HG03457 (cell line): ENCODE results near the gene SLC8A3.

Experiments used
- ATAC-seq: cut with Tn5 transposase; IDR thresholded peaks from one replicate; pipeline ENCODE4 v1.9.1; 2021; ENCODE audit warnings: moderate number of reproducible peaks; ENCODE audit not compliant: unreplicated experiment

The SLC8A3 gene

DNA sequence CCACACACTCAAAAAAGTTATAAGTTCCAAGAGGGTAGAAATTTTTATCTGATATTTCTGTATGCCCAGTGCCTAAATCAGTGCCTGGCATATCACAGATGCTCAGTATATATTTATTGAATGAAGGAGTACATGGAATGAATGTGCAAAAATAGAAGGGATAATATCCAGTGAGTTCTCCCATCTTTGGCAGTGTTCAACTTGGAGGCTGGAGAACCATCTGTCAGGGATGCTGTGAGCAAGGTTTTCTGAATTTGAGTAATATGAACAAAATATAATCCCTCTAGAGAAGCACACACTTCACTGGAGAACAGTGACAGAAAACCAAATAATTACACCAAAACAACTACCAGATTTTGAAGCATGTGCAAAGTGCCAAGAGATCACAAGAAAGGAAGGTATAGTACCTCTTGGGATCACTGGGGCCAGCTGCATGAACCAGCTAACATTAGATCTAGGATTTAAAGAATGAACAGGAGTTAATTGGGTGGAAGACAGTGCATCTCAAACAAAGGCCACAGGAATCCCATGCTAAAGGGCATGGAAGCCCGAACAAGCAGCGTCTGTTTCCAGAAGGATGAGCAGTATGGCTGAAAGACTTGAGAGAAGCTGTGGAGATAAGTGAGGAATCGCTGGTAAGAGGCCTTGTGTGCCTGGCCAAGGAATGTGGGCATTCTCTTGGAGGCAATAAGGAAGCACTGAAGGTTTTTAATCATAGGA is 11.5 kb downstream of the SLC8A3 start:
- no peak for ATAC-seq

DNA sequence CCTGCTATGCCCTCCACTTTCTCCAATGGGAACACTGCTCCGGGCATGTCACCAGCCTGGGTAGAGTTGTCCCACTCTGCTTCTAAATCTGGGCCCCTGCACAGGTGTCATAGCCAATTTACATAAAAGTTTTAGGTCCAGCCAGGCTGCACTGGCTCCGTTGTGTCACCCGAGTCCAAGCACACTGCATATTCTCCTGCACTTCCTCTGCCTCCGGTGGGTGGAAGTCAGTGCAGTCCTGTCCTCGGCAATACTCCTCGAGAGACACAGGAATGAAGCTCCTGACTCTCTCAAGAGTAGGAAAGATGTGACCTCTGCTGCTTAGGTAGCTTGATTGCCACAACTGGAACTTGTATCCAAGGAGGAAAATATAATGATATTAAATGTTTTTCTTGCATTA is 15.2 kb downstream of the SLC8A3 start:
- no peak for ATAC-seq

DNA sequence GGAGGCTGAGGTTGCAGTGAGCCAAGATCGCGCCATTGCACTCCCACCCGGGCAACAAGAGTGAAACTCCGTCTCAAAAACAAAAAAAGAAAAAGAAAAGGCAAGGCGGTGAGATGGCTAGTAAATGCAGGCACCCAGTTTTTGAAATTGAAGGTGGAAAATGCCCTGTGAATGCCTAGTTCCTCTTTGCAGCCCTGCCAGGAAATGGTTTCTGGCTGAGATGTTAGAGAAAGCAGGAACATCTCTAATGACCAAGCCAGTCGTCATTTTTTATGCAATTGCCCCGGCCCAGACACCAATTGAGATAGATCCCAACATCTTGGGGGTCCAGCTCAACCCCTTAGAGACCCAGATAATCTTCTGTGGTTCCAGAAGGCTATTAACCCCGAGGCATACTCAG is 17.0 kb downstream of the SLC8A3 start:
- ATAC-seq: no peak

DNA sequence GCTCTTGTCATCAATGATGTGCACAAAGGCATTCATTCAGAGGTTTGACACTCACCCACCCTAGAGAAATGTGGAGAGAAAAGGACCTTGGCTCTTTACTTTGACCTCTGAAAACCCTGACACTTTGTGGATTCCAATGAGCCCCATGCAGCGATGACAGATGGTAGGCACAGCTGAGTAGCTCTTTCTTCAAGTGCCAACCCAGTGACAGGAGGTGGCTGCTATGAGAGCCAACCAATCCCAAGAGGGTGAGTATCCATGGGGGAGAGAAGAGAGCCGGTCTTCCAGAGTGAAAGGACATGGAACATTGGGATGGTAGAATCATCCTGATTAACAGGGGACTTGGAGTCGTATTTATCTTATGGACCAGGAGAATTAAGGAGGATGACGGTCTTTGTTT is 17.8 kb downstream of the SLC8A3 start:
- ATAC-seq: no peak

DNA sequence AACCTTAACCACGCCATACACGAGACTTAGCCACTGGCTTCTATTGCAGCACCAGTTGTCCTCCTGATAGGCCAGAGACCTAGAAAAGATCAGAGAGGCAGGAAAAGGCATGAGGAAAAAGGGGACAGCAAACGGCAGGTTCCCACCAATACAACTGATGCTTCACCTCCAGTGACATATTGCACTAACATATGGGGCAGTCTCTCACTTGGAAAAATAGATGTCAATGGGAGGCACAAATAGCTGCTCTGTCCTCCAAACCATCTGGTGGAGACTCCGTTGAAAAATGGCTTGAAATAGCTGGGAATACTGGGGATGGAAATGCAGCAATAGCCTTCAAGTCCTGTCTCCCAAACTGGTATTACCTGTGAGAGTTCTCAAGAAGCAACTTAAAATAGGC is 20.3 kb downstream of the SLC8A3 start:
- ATAC-seq: no peak

DNA sequence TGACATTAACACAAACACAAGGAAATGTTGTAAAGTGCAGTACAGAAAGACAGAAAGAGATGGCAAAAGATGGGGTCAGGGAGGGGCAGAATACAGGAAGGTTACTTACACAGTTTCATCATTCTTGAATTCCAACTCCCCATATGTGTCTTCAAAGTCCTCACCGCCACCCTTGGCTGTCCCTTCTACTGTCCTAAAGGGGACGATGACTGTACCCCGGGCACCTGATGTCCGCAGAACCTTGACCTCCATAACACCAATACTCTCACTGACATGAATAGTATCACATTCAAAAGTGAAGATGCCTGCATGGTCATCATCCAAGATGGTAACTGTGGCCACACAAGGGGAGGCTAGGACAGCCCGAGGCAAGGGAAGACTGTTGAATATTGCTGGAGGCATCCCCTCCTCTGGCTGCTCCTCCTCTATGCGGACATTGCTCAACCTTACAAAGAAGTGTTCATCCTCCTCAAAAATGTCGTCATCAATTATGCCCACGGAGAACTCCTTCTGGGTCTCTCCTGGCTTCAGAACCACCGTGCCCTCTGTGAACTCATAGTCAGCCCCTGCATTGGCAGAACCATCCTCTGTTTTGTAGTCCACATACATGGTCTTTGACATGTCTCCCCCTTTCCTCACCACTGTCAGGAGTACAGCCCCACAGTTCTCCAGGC is 22.1 kb downstream of the SLC8A3 start:
- no peak for ATAC-seq

DNA sequence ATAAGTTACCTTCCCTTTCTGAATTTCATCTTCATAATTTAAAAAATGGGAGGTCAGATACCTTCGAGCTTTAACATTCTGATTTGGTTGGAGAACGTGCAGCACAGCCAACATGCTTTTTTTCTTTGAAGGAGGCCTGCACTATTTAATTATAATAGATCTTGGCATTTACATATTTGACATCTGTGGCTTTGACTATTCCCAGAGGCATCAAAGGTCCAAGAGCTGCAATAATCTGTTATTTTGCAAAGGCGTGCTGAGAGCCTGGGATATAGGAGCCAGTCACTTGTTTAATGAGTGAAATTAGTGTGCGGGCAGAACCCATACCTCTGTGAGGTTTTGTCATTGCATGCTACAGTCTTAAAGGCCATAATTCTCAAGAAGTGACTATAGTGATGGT is 26.4 kb downstream of the SLC8A3 start:
- no peak for ATAC-seq

DNA sequence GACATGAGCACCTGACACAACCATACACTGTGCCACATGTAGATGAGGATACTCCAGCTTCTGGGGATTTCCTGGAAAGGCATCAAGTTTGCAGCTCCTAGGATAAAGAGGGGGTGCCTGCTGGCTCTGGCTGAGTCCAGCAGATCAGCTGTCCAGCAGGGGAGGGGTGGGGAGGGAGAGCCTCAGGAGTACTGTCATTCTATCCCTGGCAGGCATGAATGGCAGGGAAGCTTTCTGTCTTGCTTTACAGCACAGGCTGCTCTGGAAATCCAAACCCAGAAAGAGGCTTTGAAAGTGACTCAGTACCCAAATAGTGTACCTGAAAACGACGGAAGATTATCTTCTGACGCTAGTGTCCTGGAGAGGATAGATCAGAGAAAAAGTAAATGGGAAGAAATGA is 32.2 kb downstream of the SLC8A3 start:
- no peak for ATAC-seq

DNA sequence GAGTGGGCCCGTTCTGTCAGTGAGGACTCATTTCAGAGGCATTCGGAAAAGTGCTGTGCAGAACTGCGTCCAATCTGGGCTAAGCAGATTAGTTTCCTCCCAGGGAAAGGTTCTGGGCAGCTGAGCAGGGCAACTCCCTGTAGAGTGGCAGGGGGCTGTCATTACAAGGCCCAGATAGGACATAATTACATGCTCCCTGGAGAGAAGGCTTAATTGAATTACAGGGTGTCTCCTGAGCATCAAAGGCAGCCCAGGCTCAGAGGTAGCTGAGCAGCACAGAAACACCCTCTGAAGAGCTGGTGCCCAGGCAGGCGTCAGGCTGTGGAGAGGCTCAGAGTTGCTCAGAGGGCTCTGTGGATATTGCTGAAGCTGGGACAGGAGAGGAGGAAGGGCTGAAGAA is 36.0 kb downstream of the SLC8A3 start:
- no peak for ATAC-seq

DNA sequence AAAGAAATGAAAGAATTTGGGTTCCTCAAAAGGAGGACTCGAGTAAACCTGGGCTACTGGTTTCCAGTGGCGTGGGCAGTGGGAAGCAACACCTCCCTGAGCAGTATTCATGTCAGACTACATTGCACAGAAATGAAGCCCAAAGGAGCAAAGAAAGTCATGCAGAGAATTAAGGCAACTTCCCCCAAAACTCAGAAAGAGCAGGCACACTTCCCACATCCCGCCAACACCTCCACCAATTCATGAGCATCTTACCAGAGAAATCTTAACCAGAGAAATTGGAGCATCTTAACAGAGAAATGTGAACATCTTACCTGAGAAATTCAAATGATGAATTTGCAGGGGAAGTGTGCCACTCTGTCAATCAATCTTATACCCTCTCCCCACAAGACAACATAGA is 36.7 kb downstream of the SLC8A3 start:
- ATAC-seq: no peak

DNA sequence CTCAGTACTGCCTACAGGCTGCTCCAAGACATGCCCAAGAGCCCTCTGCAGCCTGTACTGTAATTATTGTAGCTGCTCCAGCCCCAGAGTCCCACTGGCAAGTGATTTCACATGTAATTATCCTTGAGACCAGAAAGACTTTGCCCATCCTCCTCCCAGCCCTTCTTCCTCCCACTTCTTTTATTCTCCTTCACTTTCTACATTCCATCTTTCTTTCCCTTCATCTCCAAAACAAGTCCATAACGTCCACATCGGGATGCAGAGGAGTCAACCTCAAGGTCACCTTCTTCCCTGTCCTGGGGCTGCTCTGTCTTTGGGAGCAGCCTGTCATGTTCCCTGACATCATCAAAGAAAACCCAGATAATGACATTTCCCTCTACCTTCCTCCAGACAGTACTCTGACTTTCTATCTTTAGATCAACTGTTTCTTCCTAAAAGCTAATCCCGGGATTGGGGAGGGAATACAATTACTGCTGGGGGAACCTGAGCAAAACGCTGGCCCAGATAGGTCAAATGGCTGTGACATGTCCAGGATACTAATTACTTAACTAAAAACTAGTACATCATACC is 39.1 kb downstream of the SLC8A3 start:
- ATAC-seq: no peak

DNA sequence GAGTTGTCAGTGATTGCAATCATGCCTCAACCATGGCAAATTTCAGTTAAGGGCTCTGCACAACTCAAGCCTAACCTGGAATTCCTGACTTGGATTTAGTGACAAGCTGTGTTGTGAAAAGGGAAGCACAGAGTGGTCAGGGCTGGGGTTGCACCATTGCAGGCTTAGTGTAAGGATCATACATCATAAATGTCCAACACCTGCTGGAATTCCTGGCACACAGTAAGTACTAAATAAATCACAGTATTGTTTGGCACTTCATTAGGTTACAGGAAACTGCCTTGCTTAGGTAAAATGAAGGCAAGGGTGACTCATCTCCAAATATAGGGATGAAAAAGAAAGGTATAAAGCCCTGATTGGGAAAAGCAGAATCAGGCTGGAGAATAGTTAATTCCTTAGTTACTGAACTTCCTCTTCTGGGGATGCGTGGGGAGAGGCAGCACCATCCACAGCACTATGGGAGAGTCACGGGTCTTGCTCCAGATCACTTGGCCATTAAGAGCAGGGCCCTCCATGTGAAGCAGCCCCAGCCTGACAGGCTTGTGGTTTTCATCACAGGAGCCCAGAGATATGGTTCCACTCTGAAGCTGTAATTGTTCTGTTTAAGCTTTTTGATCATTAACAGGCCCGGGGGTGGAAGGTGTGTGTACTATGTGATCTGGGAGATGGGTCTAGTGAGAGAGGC is 39.7 kb downstream of the SLC8A3 start:
- ATAC-seq: no peak

DNA sequence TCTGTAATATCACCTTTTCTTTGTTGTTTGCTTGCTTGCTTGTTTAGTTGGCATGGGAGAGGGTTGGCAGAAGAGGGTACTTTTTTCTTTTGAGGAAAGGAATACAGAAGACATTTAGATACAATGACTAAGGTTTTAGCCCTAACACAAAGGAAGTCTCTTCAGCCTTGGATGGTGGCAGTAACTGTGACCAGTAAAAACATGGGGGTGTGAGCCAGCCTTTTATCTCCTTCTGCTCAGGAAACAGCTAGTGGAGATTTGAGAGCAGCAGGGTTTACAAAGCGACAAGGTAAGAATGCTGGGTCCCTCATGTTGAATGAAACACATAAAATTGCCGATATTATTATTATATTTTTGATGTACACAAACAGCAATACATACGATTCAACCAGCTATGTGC is 40.4 kb downstream of the SLC8A3 start:
- ATAC-seq: no peak

DNA sequence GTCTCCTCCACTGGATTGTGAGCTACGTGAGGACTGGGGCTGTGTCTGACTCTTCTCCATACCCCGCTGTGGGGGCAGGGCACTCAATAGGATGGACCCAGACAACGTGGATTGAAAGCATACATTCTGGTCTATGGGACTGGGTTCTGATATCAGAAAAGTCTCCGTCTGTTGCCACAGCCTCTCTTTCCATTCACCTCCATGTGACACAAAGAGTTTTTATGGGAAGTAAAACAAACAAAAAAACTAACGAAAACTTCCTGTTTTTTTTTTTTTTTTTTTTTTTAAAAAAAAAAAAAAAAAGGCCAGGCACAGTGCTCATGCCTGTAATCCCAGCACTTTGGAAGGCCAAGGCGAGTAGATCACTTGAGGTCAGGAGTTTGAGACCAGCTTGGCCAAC is 44.7 kb downstream of the SLC8A3 start:
- no peak for ATAC-seq

DNA sequence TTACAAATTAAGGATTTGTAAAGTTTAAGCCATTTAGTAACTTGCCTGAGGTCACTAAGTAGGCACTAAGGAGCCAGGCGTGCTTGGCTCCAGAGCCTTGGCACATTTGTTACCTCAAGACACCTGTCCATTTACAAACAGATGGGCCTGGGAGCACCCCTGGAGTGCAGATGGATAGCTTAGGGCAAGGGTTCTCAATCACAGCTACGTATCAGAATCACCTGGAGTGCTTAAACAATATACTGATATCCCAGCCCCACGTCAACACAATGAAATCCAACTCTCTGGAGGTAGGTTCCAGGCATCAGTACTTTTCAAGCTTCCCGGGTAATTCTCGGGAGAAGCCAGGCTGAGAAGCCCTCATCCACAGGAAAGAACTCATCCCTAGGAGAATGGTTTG is 45.4 kb downstream of the SLC8A3 start:
- no peak for ATAC-seq

DNA sequence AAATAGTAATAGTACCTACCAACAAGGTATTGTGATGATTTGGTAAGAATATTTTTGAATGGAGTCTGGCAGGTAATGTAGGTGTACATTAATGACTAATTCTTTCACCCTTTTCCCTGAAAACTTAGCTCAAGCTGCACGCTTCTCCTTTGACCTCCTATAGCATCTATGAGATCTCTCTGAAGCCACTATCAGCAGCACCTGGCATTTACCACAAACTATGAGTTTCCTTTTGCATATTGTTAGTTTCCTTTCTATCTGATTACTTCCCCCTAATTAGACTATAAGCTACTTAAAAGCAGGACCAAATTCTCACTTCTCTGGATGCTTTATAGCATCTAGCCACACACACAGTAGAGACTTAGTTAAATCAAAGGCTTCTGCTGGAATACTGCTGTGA is 48.1 kb downstream of the SLC8A3 start:
- ATAC-seq: no peak

DNA sequence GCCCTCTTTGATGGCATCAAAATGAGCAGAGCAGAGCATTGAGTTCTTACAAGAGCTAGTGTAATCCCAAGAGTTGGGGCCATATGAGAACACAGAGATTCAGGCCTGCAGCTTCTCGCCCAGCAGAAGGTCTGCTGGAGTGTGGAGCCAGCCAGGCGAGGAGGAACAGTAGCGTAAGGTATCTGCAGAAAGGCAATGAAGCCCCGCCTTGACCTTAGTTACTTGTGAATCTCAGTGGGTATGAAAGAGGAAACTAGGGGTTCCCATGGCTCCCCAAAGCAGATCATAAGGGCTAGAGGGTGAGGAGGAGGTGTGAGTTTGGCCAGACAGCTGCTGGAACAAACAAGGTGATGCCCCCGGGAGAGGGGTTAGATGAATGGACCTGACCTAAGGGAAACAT is 49.4 kb downstream of the SLC8A3 start:
- no peak for ATAC-seq

DNA sequence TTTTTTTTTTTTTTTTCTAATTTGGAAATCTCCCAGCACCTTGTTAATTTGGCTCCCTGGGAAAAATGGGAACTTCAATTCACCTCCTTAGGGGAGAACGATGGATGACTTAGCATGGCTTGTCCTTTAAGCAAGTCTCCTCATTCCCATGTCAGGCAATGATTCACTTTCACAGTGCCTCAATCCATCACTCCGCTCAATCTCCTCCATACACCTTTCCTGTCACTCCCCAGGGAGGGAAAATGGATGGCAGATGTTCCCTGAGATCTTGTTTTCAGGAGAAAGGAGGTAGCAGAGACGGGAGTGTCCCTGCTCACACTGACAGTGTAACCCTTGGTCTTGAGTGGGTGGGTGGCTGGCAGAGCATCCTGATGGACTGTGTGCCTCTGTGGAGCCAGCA is 51.0 kb downstream of the SLC8A3 start:
- no peak for ATAC-seq

DNA sequence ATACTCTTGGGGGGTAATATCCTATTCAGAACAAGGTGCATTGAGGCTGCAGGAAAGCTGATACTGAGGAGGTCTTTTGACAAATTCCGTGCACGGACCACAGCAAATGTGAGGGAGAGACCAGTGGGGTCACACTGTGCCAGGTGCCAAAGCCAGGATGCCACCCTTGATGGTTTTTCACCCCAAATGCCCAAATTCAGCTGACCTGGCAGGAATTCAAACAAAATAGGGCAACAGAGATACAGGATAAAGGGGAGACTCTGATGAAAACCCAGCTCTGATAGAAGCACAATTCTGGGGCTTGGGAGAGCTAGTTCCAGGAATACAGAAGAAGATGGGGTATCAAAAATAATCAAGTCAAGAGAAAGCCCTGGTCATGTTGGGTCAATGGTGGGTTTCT is 55.3 kb downstream of the SLC8A3 start:
- ATAC-seq: no peak

DNA sequence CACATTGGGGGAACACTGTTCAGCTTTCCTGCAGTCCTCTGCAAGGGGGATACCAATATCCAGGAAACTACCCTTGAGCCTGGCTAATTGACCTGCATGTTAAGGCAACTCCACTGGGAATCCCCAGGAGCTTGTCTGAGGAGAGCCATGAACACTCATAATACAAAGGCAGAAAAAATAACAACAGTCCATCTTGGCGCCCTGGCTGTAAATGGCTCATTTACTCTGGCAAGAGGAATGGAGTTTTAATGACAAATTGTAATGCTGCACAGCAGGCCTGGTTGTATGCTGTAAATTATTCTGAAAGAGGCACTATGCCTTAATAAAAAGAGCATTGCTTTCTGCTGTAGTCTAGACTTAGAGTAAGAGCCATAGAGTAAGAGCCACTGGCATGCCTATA is 58.3 kb downstream of the SLC8A3 start:
- ATAC-seq: no peak

DNA sequence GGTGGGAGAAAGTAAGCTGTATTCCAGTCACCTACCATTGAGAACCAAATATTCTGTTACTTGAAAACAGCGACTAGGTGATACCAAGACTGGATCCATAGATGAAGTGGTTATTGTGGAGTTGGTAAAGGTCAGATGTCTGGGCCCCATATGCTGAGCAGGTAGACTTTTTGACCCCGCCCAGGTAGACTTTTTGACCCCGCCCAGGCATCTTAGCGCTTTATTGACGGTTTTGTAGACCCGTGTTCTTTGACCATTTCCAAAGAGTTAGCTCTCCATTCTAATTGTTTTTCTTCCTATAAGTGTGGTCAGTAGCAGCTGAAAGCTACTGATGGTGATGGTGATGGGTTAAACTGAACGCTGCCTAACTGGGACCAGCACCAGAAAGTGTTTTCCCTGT is 61.6 kb downstream of the SLC8A3 start:
- no peak for ATAC-seq

DNA sequence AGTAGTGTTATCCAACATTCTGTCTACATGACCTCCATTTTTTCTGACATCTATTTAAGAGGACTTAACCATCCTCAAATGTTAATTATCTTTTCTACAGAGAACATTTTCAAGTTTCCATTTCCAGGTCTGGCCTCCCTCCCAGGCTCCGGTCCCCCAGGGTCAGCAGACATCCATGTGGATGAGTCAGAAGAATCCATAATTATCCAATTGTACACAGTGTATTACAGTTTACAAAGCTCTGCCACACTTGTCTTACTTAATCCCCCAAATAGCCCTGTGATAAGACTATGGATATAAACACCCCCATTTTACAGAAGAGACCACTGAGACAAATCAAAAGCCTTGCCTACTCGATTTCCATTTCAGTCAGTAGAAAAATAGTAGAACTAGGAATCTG is 65.0 kb downstream of the SLC8A3 start:
- no peak for ATAC-seq
